ENCODE data around the gene DPYD. TPM values are rescaled to one million over a fixed set of nuclear protein-coding genes. Genes with fewer than 3 reads are reported as not detected.

Gene DPYD
- total and polyA plus RNA-seq, 9 of the 15 experiments (the other 6 are each of a cell fraction or from before 2014, with no cell fraction given): 0.03 to 0.25 (median 0.08) TPM; not detected in 2

GRCh38 chr1:97507863-97508262 lies 413.0 kb downstream of the DPYD start:
- BruUV-seq (replicated peaks): no TSS peak
- Histone ChIP-seq H3K27me3 (ENCODE audit: control insufficient read depth in 2 of 2, insufficient read depth in 2 of 2, low read length in 2 of 2) (no peaks in the 10 kb centered on the region), H3K4me2 (ENCODE audit: insufficient read depth, low read length) (no peak overlapping the region), H3K4me1 (replicated peaks in 1 of 2; ENCODE audit: control insufficient read depth in 2 of 2, insufficient read depth in 2 of 2, low read length in 2 of 2) (no peaks in the 10 kb centered on the region), H2AFZ (ENCODE audit: low read depth, low read length) (no peak overlapping the region), H3K9me3 (replicated peaks; ENCODE audit: control insufficient read depth, insufficient read depth, low read depth, low read length) (no peaks in the 10 kb centered on the region), H4K20me1 (replicated peaks; ENCODE audit: control insufficient read depth, insufficient read depth, low read length) (no peaks in the 10 kb centered on the region), H3K79me2 (ENCODE audit: control insufficient read depth, insufficient read depth, low read length) (no peaks in the 10 kb centered on the region), H3K36me3 (ENCODE audit: control insufficient read depth, insufficient read depth, low read length) (no peaks in the 10 kb centered on the region), H3K9me1 (ENCODE audit: control insufficient read depth, insufficient read depth, low read length) (no peaks in the 10 kb centered on the region), H3K27ac (ENCODE audit: extremely low read depth, low read depth, low read length) (no peak overlapping the region), H3K4me3 (no peak overlapping the region), H3K9ac (ENCODE audit: insufficient read depth in 1 of 2, low read depth in 2 of 2, low read length in 2 of 2) (no peak overlapping the region)
- ChIA-PET CTCF (ENCODE audit: low intra/inter-chr PET ratio) (no interaction called here), POLR2A (no interaction called here)
- intact Hi-C loops (cut with micrococcal nuclease): no loop called here
- in situ Hi-C loops (cut with MboI): no loop called here
- DNase-seq (ENCODE audit: extremely low read depth in 1 of 4, low spot score in 3 of 4) (no peak), FAIRE-seq (no peak), ATAC-seq (no peak)
- 0% methylated on average over 1 of the region's 1 CpG for WGBS (ENCODE audit: insufficient coverage, low coverage, missing lambda C conversion rate)
- TF ChIP-seq PHF8 (IDR thresholded peaks at IDR 0.05; ENCODE audit: borderline replicate concordance, low read length): no peak
- no peak for TF ChIP-seq ZNF316 (IDR thresholded peaks at IDR 0.05)
- no peak for TF ChIP-seq ZNF696 (CRISPR knock-in tag; conservative IDR thresholded peaks at IDR 0.05)
- no peak for TF ChIP-seq THAP12 (CRISPR knock-in tag; IDR thresholded peaks at IDR 0.05)
- no peak for TF ChIP-seq ETS1 (conservative IDR thresholded peaks at IDR 0.05; ENCODE audit: control insufficient read depth, low read depth, low read length)
- TF ChIP-seq ZFPM2 (CRISPR knock-in tag; IDR thresholded peaks at IDR 0.05): no peak
- no peak for TF ChIP-seq RREB1 (CRISPR knock-in tag; IDR thresholded peaks at IDR 0.05)
- no peak for TF ChIP-seq ZNF586 (CRISPR knock-in tag; conservative IDR thresholded peaks at IDR 0.05)
- TF ChIP-seq NR4A1 (CRISPR knock-in tag; IDR thresholded peaks at IDR 0.05): no peak
- no peak for TF ChIP-seq NR4A1 (tag; IDR thresholded peaks at IDR 0.05)
- no peak for TF ChIP-seq SMAD1 (IDR thresholded peaks at IDR 0.05; ENCODE audit: low read depth, low read length, partially characterized antibody)
- TF ChIP-seq STAG1 (CRISPR knock-in tag; IDR thresholded peaks at IDR 0.05; ENCODE audit: borderline replicate concordance): no peak
- TF ChIP-seq ZNF41 (CRISPR knock-in tag; conservative IDR thresholded peaks at IDR 0.05): no peak
- TF ChIP-seq TCF3 (CRISPR knock-in tag; IDR thresholded peaks at IDR 0.05): no peak
- no peak for TF ChIP-seq C11orf30 (IDR thresholded peaks at IDR 0.05; ENCODE audit: low read depth)
- no peak for TF ChIP-seq ZNF24 (IDR thresholded peaks at IDR 0.05)
